Sigmoid colon (tissue), 4 donors: ENCODE results near the gene CFAP47.

Experiments used
- CTCF ChIP-seq, 4 experiments: fragments of 450-650 bp in 3 of 4; fragments of 200-600 bp in 1 of 4; IDR thresholded peaks; one replicate each; pipeline ENCODE4 v1.5.1; 2016 to 2019; ENCODE audit warnings: antibody characterized with exemption in 4 of 4, mild to moderate bottlenecking in 3 of 4, moderate library complexity in 2 of 4
- EP300 ChIP-seq, 4 donors: sonication (generic); formaldehyde crosslinking; IDR thresholded peaks; one replicate each; pipeline ENCODE4 v1.6.1; 2017; ENCODE audit warnings: antibody characterized with exemption in 4 of 4

DNA sequence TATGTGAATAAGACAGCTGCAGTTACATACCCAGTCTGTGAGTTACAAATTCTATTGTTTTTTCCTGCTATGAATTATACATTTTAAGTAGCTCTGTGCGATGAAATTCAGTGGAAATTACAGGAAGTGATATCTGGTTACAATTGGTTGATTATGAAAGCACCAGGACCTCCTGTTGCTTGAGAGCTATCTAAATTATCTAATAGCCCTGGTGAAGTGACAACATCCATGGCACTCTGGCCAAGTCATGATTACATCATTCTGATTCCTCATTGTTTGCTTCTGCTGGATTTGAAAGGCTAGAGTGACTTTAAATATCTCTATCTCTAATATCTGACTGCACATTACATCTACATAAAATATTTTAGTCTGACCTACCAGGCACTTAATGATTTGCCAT lies 515.0 kb downstream of the CFAP47 start:
- TF ChIP-seq EP300 (IDR thresholded peaks at IDR 0.05), result no peak
- no peak for TF ChIP-seq CTCF (IDR thresholded peaks at IDR 0.05)
